ENCODE measurements around the gene ANGPTL4. TPM values are rescaled to one million over a fixed set of nuclear protein-coding genes. Genes with fewer than 3 reads are reported as not detected.

The ANGPTL4 gene
- total RNA-seq, 1 donor from 2014 or later: 82.0 TPM

DNA sequence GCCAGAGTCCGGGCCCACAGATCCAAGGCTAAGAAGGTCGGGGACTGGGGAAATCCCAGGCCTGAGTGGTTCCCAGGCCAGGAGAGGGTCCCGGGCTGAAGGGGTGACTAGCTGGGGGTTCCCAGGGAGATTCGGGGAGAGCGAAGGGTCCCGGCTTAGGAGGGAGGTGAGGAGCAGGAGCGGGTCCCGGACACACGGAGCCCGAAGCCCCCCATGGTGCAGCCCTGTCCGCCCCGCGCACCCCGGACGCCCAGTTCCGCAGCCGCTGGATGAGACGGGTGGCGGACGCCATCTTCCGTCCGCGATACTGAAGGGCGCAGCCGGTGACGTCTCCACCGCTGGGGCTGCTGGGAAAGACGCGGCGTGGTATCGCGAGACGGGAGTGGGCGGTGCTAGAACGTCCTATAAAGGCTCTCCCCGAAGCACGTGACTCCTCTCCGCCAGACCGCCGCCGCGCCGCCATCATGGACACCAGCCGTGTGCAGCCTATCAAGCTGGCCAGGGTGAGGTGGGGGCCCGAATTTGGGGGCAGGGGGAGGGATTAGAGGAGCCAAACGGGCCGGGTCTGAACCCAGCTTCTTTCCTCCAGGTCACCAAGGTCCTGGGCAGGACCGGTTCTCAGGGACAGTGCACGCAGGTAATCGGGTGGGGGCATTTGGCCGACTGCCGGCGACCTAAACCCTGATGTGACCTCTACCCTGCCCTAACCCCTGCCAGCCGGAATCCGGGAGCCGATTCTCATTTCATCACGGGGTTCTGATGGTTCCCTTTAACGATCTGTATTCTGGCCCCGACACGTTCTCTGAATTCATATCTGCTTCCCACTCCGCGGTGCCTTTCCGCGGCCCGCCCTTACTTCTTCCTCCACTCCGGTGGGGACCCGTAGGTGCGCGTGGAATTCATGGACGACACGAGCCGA lies 42.6 kb upstream of the ANGPTL4 start, which contains the start of the genes NDUFA7 and RPS28:
NDUFA7 (minus strand) TSS at position 309 of the 919 bp plus-strand sequence; CDS start at position 292, 17 bp downstream.
RPS28 (plus strand) TSS at position 430 of the 919 bp plus-strand sequence; CDS start at position 465, 35 bp downstream.
- TF ChIP-seq, protein P1, sequence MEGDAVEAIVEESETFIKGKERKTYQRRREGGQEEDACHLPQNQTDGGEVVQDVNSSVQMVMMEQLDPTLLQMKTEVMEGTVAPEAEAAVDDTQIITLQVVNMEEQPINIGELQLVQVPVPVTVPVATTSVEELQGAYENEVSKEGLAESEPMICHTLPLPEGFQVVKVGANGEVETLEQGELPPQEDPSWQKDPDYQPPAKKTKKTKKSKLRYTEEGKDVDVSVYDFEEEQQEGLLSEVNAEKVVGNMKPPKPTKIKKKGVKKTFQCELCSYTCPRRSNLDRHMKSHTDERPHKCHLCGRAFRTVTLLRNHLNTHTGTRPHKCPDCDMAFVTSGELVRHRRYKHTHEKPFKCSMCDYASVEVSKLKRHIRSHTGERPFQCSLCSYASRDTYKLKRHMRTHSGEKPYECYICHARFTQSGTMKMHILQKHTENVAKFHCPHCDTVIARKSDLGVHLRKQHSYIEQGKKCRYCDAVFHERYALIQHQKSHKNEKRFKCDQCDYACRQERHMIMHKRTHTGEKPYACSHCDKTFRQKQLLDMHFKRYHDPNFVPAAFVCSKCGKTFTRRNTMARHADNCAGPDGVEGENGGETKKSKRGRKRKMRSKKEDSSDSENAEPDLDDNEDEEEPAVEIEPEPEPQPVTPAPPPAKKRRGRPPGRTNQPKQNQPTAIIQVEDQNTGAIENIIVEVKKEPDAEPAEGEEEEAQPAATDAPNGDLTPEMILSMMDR (conservative IDR thresholded peaks at IDR 0.05; ENCODE audit: low read depth, low read length): no peak
- peak; percentile 43 for DNase-seq (ENCODE audit: low read depth)
- H3K4me3 ChIP-seq (ENCODE audit: low read depth, low read length): peak within 1 kb of the TSS; percentile 94

DNA sequence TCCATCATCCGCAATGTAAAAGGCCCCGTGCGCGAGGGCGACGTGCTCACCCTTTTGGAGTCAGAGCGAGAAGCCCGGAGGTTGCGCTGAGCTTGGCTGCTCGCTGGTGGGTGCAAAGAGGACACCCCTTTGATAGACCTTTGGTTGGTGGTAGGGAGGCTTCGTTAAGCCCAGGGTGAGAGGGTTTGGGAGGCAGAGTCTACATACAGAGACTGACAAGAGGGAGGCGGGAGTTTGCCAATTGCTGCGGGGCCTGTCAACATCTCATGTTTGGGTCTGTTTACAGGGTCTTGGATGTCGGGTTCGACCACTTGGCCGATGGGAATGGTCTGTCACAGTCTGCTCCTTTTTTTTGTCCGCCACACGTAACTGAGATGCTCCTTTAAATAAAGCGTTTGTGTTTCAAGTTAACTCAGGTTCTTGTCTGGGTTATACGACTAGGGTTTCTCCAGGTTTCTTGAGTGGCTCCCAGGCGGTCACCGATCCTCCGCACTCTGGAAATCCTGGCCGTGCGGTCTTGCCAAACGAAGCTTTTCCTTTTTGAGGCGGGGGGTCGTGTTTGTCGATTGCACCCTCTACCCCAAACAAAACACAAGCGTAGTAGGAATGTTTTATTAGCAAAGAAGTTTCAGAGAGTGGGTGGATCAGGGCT lies 41.8 kb upstream of the ANGPTL4 start:
- TF ChIP-seq, protein P1 (conservative IDR thresholded peaks at IDR 0.05; ENCODE audit: low read depth, low read length): no peak
- H3K4me3 ChIP-seq (ENCODE audit: low read depth, low read length): peak overlapping the region; percentile 94
- no peak for DNase-seq (ENCODE audit: low read depth)

DNA sequence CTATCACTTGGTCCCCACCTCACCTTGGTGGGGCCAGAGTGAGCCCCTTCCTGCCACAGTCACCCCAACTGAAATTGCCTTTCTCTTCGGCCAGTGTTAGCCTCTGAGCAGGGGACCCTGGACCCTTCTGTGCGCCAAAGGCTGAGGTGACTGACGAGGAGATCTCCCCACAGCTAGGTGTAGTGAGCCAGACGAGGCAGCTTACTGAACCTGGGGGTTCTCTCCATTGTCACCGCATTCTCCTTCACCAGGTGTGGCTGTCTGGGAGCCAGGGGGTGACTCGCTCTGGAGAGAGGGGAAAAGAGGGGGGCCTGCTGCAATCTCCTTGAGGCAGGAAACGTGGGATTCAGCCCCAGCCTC lies 41.3 kb upstream of the ANGPTL4 start:
- H3K4me3 ChIP-seq (ENCODE audit: low read depth, low read length): peak overlapping the region; percentile 94
- DNase-seq (ENCODE audit: low read depth): no peak
- TF ChIP-seq, protein P1 (conservative IDR thresholded peaks at IDR 0.05; ENCODE audit: low read depth, low read length): no peak

DNA sequence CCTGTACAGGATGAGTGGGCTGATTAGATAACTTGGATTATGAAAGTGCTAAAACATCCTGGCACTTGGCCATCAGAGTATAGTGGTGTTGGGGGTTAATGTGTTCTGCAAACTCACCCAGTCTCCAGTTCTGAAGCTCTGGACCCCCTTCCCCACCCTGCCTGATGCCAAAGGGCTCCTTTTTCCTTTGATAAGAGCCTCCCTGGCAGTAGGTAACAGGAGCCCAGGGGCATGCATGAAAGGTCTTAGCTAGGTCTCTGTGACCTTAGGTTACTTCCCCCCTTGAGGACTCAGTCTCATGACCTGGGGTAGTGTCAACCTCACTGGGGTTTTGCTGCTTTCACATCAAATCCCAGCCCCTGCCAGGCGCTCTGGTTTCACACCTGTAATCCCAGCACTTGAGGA lies 40.2 kb upstream of the ANGPTL4 start:
- TF ChIP-seq, protein P1 (conservative IDR thresholded peaks at IDR 0.05; ENCODE audit: low read depth, low read length): no peak
- no peak for DNase-seq (ENCODE audit: low read depth)
- H3K4me3 ChIP-seq (ENCODE audit: low read depth, low read length): no peak overlapping the region

DNA sequence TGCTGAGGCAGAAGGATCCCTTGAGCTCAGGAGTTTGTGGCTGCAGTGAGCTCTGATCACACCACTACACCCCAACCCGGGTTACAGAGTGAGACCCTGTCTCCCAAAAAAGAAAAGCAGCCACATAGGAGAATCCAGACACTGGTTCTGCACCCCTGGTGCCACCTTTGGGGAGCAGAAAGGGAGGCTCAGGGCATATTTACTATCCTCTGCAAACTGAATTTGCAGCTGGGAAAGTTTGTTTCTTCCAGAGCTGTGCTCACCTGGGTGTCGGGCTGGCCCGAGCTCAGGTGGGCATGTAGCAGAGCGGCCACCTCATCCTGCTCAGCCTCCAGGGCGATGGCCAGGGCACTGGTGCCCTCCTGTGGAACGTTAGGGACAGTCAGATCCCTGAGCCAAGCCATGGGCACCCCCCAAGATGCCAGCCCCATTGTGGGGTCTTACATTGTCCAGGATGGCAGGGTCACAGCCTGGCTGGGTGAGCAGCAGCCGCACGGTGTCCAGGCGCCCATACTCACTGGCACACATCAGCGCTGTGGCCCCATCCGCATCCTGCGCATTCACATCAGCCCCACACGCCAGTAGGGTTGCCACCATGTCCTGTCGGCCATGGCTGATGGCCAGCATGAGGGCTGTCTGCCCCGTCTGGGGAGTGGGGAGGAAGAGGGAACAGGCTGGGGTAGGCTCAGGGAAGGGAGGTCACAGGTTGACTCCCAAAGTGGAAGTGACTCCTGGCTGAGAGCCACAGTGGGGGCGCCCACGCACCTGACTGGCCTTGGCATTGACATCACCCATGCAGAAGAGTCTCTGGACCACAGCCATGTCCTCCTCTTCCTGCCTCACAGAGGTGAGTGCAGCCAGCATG lies 39.5 kb upstream of the ANGPTL4 start:
- TF ChIP-seq, protein P1 (conservative IDR thresholded peaks at IDR 0.05; ENCODE audit: low read depth, low read length): peak; percentile 22
- DNase-seq (ENCODE audit: low read depth): no peak
- H3K4me3 ChIP-seq (ENCODE audit: low read depth, low read length): no peak overlapping the region

DNA sequence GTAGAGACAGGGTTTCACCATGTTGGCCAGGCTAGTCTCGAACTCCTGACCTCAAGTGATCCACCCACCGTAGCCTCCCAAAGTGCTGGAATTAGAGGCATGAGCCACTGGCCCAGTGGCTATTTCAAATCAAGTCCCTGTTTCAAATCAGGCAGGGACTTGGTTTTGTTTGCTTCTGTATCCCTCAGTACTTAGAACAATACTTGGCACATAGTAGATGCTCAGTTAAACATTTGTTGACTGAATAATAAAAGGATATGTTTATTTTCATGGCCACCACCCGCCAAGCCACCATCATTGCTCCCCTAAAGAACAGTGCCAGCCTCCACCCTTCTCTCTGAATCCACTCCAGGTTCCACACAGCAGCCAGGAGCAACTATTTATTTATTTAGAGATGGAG lies 38.5 kb upstream of the ANGPTL4 start:
- H3K4me3 ChIP-seq (ENCODE audit: low read depth, low read length): no peak overlapping the region
- DNase-seq (ENCODE audit: low read depth): no peak
- TF ChIP-seq, protein P1 (conservative IDR thresholded peaks at IDR 0.05; ENCODE audit: low read depth, low read length): no peak
